Caco-2 (cell line): ENCODE results near the gene SLC29A3. TPM values are rescaled to one million over a fixed set of nuclear protein-coding genes. Genes with fewer than 3 reads are reported as not detected.

Experiments used
- BruUV-seq: library from RNA; stranded (reverse); fragments of 400-500 nt; replicated peaks from 2 replicates; lab custom pipeline; 2021; lab: Mats Ljungman, UMichigan
- CTCF ChIA-PET: fragments of 300-600 bp; sonication (Branson Sonifier 250); formaldehyde crosslinking; loops from one replicate; lab custom pipeline; 2022; ENCODE audit warnings: antibody characterized with exemption; lab: Charles Lee
- POLR2A ChIA-PET: fragments of 300-600 bp; sonication (Branson Sonifier 250); formaldehyde crosslinking; loops from one replicate; lab custom pipeline; 2022; ENCODE audit warnings: antibody characterized with exemption; lab: Charles Lee
- DNase-seq, 2 experiments: peaks; one replicate each; pipeline versions ENCODE4 v3.0.0 to v3.0.0-alpha.2; 2020 to 2022
- H3K27me3 ChIP-seq: replicated peaks from 2 replicates; pipeline ENCODE4 v1.6.0; 2011; ENCODE audit warnings: low read length; ENCODE audit not compliant: control insufficient read depth, insufficient read depth
- H3K36me3 ChIP-seq: 2 replicates; pipeline ENCODE4 v1.5.1; 2011; ENCODE audit warnings: low read length; ENCODE audit not compliant: control insufficient read depth, insufficient read depth
- H3K4me1 ChIP-seq: fragments of 250-450 bp; sonication (Bioruptor Pico); 2 replicates; pipeline ENCODE4 v1.5.1; 2020; ENCODE audit warnings: mild to moderate bottlenecking
- H3K4me3 ChIP-seq: 2 replicates; pipeline ENCODE4 v1.5.1; 2011; ENCODE audit warnings: low read depth, mild to moderate bottlenecking, control low read depth, low read length
- H3K9me3 ChIP-seq: fragments of 250-450 bp; sonication (Bioruptor Pico); 2 replicates; pipeline ENCODE4 v1.5.1; 2020; ENCODE audit warnings: mild to moderate bottlenecking, moderate library complexity
- H3K27ac Mint-ChIP-seq: one replicate; pipeline ENCODE4 v1.8.0; 2022; ENCODE audit warnings: mixed read lengths; ENCODE audit not compliant: unreplicated experiment
- H3K27me3 Mint-ChIP-seq: one replicate; pipeline ENCODE4 v1.8.0; 2022; ENCODE audit warnings: mixed read lengths; ENCODE audit not compliant: insufficient read depth, unreplicated experiment
- H3K36me3 Mint-ChIP-seq: one replicate; pipeline ENCODE4 v1.8.0; 2022; ENCODE audit warnings: mild to moderate bottlenecking, mixed read lengths; ENCODE audit not compliant: insufficient read depth, unreplicated experiment
- H3K4me1 Mint-ChIP-seq: one replicate; pipeline ENCODE4 v1.8.0; 2022; ENCODE audit warnings: low read depth, mixed read lengths; ENCODE audit not compliant: unreplicated experiment
- H3K4me3 Mint-ChIP-seq: one replicate; pipeline ENCODE4 v1.8.0; 2022; ENCODE audit warnings: mild to moderate bottlenecking, moderate library complexity, mixed read lengths; ENCODE audit not compliant: unreplicated experiment
- H3K9me3 Mint-ChIP-seq: one replicate; pipeline ENCODE4 v1.8.0; 2022; ENCODE audit warnings: mixed read lengths; ENCODE audit not compliant: unreplicated experiment
- CTCF ChIP-seq, 2 experiments: fragments of 200-600 bp in 1 of 2; IDR thresholded peaks; 1 replicate in 1 of 2; 2 replicates in 1 of 2; pipeline versions ENCODE4 v1.5.1 to v1.8.0; 2011 to 2022; ENCODE audit warnings: antibody characterized with exemption in 1 of 2, control low read depth in 1 of 2, inconsistent platforms in 1 of 2, low read depth in 1 of 2, low read length in 1 of 2, mild to moderate bottlenecking in 1 of 2, moderate library complexity in 1 of 2; ENCODE audit not compliant: insufficient read depth in 1 of 2, severe bottlenecking in 1 of 2, unreplicated experiment in 1 of 2
- intact Hi-C: fragments of 100-400 bp; cut with micrococcal nuclease; formaldehyde crosslinking; loops from one replicate; pipeline ENCODE4 v1.10.0; 2022; ENCODE audit not compliant: unreplicated experiment
- total RNA-seq: library from RNA; stranded (reverse); gene quantifications from 2 replicates; pipeline ENCODE4 v1.2.3, GENCODE V29; 2022

Gene SLC29A3
- total RNA-seq, 1 experiment from 2014 or later: 20.7 TPM

DNA sequence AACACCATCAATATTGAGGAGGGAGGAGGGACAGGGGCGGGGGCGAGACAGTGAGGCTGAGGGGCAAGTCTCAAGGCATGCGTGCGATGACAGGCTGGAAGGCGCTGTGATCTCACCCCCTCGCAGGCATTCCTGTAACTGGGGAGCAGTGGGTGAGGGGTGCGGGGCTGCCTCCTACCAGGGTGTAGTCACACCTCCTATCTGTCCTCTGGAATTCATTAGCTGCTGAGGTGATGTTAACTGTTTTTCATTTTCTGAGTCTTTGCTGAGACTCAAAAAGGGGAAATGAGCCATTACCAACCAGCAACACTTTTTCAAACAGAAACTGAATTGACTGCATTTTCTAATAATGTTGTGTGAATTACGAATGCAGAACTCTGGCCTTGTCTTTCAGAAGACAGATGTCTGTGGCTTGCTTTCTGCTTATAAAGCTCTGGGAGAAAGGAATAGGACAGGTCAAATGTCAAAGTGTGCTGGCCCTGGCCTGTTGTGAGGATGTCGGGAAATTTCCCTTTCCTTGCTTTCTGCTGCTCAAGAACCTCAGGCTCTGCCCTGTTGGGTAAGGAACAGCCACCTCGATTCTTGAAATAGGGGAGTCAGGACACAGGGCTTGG lies 53.9 kb downstream of the SLC29A3 start:
- Mint-ChIP-seq H3K4me3 (no peak overlapping the region), H3K4me1 (peaks cover 14% of the 10 kb centered on the region), H3K27ac (no peak overlapping the region), H3K27me3 (peaks cover 3% of the 10 kb centered on the region), H3K36me3 (no peaks in the 10 kb centered on the region), H3K9me3 (no peaks in the 10 kb centered on the region)
- no peak for TF ChIP-seq CTCF (IDR thresholded peaks at IDR 0.05; ENCODE audit: insufficient read depth in 1 of 2, low read depth in 1 of 2, low read length in 1 of 2, severe bottlenecking in 1 of 2, unreplicated experiment in 1 of 2)
- Histone ChIP-seq H3K36me3 (no peaks in the 10 kb centered on the region), H3K9me3 (no peaks in the 10 kb centered on the region), H3K4me3 (no peak overlapping the region), H3K27me3 (no peaks in the 10 kb centered on the region), H3K4me1 (peaks cover 12% of the 10 kb centered on the region; the same call in 1 of the 2 replicates)
- POLR2A ChIA-PET: no interaction called here
- CTCF ChIA-PET: no interaction called here
- DNase-seq: no peak
- no TSS peak for BruUV-seq
- intact Hi-C loops: no loop called here

DNA sequence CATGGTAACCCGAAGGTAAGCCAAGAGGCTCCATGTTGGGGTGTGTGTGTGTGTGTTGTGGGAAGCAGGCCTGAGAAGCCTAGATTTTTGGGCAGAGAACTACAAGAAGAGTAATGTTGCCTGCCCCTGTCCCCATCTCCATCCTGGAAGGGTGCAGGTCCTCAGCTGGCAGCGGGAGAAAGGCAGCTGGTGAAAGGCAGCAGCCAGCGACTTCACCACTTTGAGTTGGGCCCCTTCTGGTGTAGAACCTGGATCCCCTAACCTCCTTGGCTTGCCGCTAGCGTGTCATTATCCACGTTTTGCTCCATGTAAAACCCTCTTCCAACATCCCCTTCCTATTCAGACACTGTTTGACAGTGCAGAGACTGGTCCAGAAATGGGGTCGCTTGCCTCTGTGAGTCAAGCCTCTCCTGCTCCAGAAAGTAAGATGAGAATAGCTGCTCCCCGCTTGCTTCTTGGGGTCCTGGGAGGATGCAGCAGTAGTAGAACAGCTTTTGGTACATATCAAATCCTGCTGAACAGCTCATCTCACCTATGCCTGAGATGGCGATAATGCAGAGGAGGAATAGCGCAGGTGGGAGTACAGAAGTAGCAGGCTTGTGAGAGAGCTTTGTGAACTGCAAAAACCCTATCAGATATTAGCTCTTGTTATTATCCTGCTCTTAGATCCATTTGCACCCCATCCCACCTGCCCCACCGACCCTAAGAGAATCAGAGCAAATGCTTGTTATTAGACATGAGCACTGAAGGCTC lies 55.6 kb downstream of the SLC29A3 start:
- Histone ChIP-seq H3K4me1 (peaks cover 21% of the 10 kb centered on the region; the same call in 1 of the 2 replicates), H3K4me3 (no peak overlapping the region), H3K36me3 (no peaks in the 10 kb centered on the region), H3K9me3 (no peaks in the 10 kb centered on the region), H3K27me3 (no peaks in the 10 kb centered on the region)
- no peak overlapping the region for H3K27ac Mint-ChIP-seq
- H3K4me1 Mint-ChIP-seq: peaks cover 14% of the 10 kb centered on the region
- intact Hi-C loops: no loop called here
- ChIA-PET CTCF (interaction anchor here (1.0 kb wide), 2 partner anchors 35 to 55 kb away, joined by 4 read pairs; no protein-coding TSS in a partner anchor), POLR2A (interaction anchor here (0.6 kb wide), 1 partner anchor 31 kb away, joined by 11 read pairs; no protein-coding TSS in a partner anchor)
- no peaks in the 10 kb centered on the region for H3K36me3 Mint-ChIP-seq
- H3K27me3 Mint-ChIP-seq: peaks cover 3% of the 10 kb centered on the region
- TF ChIP-seq CTCF (IDR thresholded peaks at IDR 0.05; ENCODE audit: insufficient read depth in 1 of 2, low read depth in 1 of 2, low read length in 1 of 2, severe bottlenecking in 1 of 2, unreplicated experiment in 1 of 2): no peak
- H3K9me3 Mint-ChIP-seq: no peaks in the 10 kb centered on the region
- no peak for DNase-seq
- no peak overlapping the region for H3K4me3 Mint-ChIP-seq
- no TSS peak for BruUV-seq

GRCh38 chr10:71375952-71376351 lies 56.9 kb downstream of the SLC29A3 start:
- intact Hi-C loops: no loop called here
- no peak for DNase-seq
- Mint-ChIP-seq H3K9me3 (no peaks in the 10 kb centered on the region), H3K36me3 (no peaks in the 10 kb centered on the region), H3K27ac (no peak overlapping the region), H3K4me1 (peaks cover 14% of the 10 kb centered on the region), H3K4me3 (peak overlapping the region; percentile 23), H3K27me3 (peaks cover 3% of the 10 kb centered on the region)
- Histone ChIP-seq H3K27me3 (no peaks in the 10 kb centered on the region), H3K9me3 (no peaks in the 10 kb centered on the region), H3K4me3 (no peak overlapping the region), H3K4me1 (peaks cover 21% of the 10 kb centered on the region; the same call in 1 of the 2 replicates), H3K36me3 (no peaks in the 10 kb centered on the region)
- CTCF ChIA-PET: interaction anchor here (3.8 kb wide), 1 partner anchor 57 kb away, joined by 50 read pairs; the partner anchor contains the start of gene SLC29A3
- no peak for TF ChIP-seq CTCF (IDR thresholded peaks at IDR 0.05; ENCODE audit: insufficient read depth in 1 of 2, low read depth in 1 of 2, low read length in 1 of 2, severe bottlenecking in 1 of 2, unreplicated experiment in 1 of 2)
- no TSS peak for BruUV-seq
- POLR2A ChIA-PET: interaction anchor here (0.7 to 1.6 kb wide), 3 partner anchors 27 to 56 kb away, joined by 3 to 11 read pairs (median 6); partner anchors contain the start of gene SLC29A3
